K562 (cell line): Measurements from ENCODE around the gene ASB6. TPM values are rescaled to one million over a fixed set of nuclear protein-coding genes. Genes with fewer than 3 reads are reported as not detected.

Experiments
- BCOR ChIP-seq: fragments of 450-650 bp; IDR thresholded peaks from 2 replicates; pipeline ENCODE4 v1.6.1; 2016
- CC2D1A ChIP-seq: fragments of 450-650 bp; IDR thresholded peaks from 2 replicates; pipeline ENCODE4 v1.6.1; 2017; ENCODE audit warnings: mild to moderate bottlenecking
- FUS ChIP-seq: fragments of 200-400 bp; formaldehyde crosslinking; optimal IDR thresholded peaks from 2 replicates; pipeline ENCODE3; 2017; ENCODE audit warnings: low read depth, low read length
- HINFP ChIP-seq: fragments of 450-650 bp; conservative IDR thresholded peaks from 2 replicates; pipeline ENCODE4 v1.6.1; 2016; ENCODE audit warnings: missing genetic modification characterization, low read depth, mild to moderate bottlenecking, control low read depth, missing compliant biosample characterization
- HMGXB4 ChIP-seq: sonication (generic); formaldehyde crosslinking; IDR thresholded peaks from 2 replicates; pipeline ENCODE4 v1.8.1; 2023; ENCODE audit warnings: mild to moderate bottlenecking, missing genetic modification reagents
- KDM1A ChIP-seq, 2 experiments: fragments of 450-650 bp; IDR thresholded peaks; 2 replicates each; pipeline ENCODE4 v1.6.1; 2016; ENCODE audit warnings: mild to moderate bottlenecking in 2 of 2
- MTA2 ChIP-seq: fragments of 450-650 bp; IDR thresholded peaks from 2 replicates; pipeline ENCODE4 v1.6.1; 2016; ENCODE audit warnings: low read depth
- MTF1 ChIP-seq: fragments of 250-450 bp; sonication (Bioruptor Pico); IDR thresholded peaks from 2 replicates; pipeline ENCODE4 v1.9.0; 2021; ENCODE audit warnings: moderate library complexity, mild to moderate bottlenecking, inconsistent platforms, borderline replicate concordance
- PCBP1 ChIP-seq: fragments of 200-400 bp; formaldehyde crosslinking; IDR thresholded peaks from 2 replicates; pipeline ENCODE4 v1.6.1; 2018; ENCODE audit warnings: mild to moderate bottlenecking, low read depth, low read length; ENCODE audit not compliant: poor library complexity, severe bottlenecking
- RAD21 ChIP-seq, 2 experiments: fragments of 250-450 bp in 1 of 2; fragments of 450-650 bp in 1 of 2; sonication (Bioruptor Pico) in 1 of 2; formaldehyde crosslinking in 1 of 2; IDR thresholded peaks in 1 of 2; conservative IDR thresholded peaks in 1 of 2; 2 replicates each; pipeline versions ENCODE4 v1.4.0 to v1.8.0; 2020 to 2022; ENCODE audit warnings: mild to moderate bottlenecking in 2 of 2, moderate library complexity in 1 of 2
- SOX6 ChIP-seq: fragments of 450-650 bp; IDR thresholded peaks from 2 replicates; pipeline ENCODE4 v1.6.1; 2014; ENCODE audit warnings: mild to moderate bottlenecking
- TBL1XR1 ChIP-seq, 2 experiments: IDR thresholded peaks; 2 replicates each; pipeline ENCODE4 v1.6.1; 2012; ENCODE audit warnings: improper control_type of control experiment in 2 of 2, low read length in 2 of 2, mild to moderate bottlenecking in 1 of 2
- THRB ChIP-seq: fragments of 450-650 bp; formaldehyde crosslinking; conservative IDR thresholded peaks from 2 replicates; pipeline ENCODE4 v1.4.0; 2022; ENCODE audit warnings: mild to moderate bottlenecking, missing genetic modification characterization
- UBTF ChIP-seq, 2 experiments: IDR thresholded peaks; 2 replicates each; pipeline ENCODE4 v1.6.1; 2012; ENCODE audit warnings: improper control_type of control experiment in 2 of 2, low read depth in 2 of 2, low read length in 2 of 2, borderline replicate concordance in 1 of 2
- ZBTB34 ChIP-seq: fragments of 250-450 bp; sonication (Bioruptor Pico); IDR thresholded peaks from 2 replicates; pipeline ENCODE4 v1.8.0; 2021; ENCODE audit warnings: mild to moderate bottlenecking, moderate library complexity
- ZNF584 ChIP-seq: fragments of 200-800 bp; sonication (Bioruptor generic); IDR thresholded peaks from 2 replicates; pipeline ENCODE4 v1.6.1; 2016; ENCODE audit warnings: low read depth, mild to moderate bottlenecking, missing genetic modification characterization, missing compliant biosample characterization
- ZNF644 ChIP-seq: fragments of 200-800 bp; sonication (Bioruptor generic); IDR thresholded peaks from 2 replicates; pipeline ENCODE4 v1.6.1; 2016; ENCODE audit warnings: low read depth, missing genetic modification characterization, missing compliant biosample characterization
- polyA plus RNA-seq, 8 experiments: library from polyadenylated mRNA; depleted of rRNA in 4 of 8; stranded (reverse) in 5 of 8; unstranded in 3 of 8; fragments of >200 nt; fragmentation: Nextera tagmentation in 2 of 8; fragmentation: Illumina TruSeq in 1 of 8; extraction: Ambion mirVana in 2 of 8; extraction: Trizol in 1 of 8; gene quantifications; 2 replicates each; pipeline versions ENCODE4 v1.2.1 to v1.2.3, GENCODE V29; 2011 to 2014; ENCODE audit warnings: inconsistent platforms in 1 of 8, missing spikeins in 1 of 8
- total RNA-seq, 7 experiments: library from RNA; depleted of rRNA in 6 of 7; stranded (reverse); fragments of >200 nt in 6 of 7; fragmentation: Illumina TruSeq in 2 of 7; extraction: Trizol in 2 of 7; gene quantifications; 2 replicates each; pipeline versions ENCODE4 v1.2.1 to v1.2.3, GENCODE V29; 2011 to 2021; ENCODE audit warnings: low replicate concordance in 1 of 7

ASB6 gene
- total and polyA plus RNA-seq, 9 of the 15 experiments (the other 6 are each of a cell fraction or from before 2014, with no cell fraction given): 0.92 to 17.8 (median 11.3) TPM

- TF ChIP-seq RAD21 (CRISPR knock-in tag; conservative IDR thresholded peaks at IDR 0.05 in 1 of 2, IDR thresholded peaks at IDR 0.05 in 1 of 2) (peak in 1 of 2 experiments; percentile 15; a peak in 1 of 4 replicates), MTF1 (CRISPR knock-in tag) (0 out of 2 replicates have a peak, but pooled peaks have one; percentile 59), PCBP1 (no peak), ZNF644 (tag) (peak; percentile 96), MTA2 (peak; percentile 82), ZBTB34 (CRISPR knock-in tag) (peak; percentile 56; the same call in 1 of the 2 replicates), SOX6 (peak; percentile 74), UBTF (IDR thresholded peaks at IDR 0.05; ENCODE audit: borderline replicate concordance in 1 of 2, low read depth in 2 of 2, low read length in 2 of 2) (no peak), CC2D1A (peak; percentile 74; the same call in 1 of the 2 replicates), BCOR (peak; percentile 92), FUS (no peak), ZNF584 (CRISPR knock-in tag) (peak; percentile 93), KDM1A (IDR thresholded peaks at IDR 0.05) (peak; percentile 100), HINFP (tag) (peak; percentile 87), TBL1XR1 (IDR thresholded peaks at IDR 0.05; ENCODE audit: low read length in 2 of 2) (peak in 1 of 2 experiments; percentile 27; a peak in 1 of 4 replicates), HMGXB4 (no peak), THRB (CRISPR knock-in tag) (peak; percentile 19; the same call in 1 of the 2 replicates)
Measured at GRCh38 chr9:129595903-129596540, 45.9 kb downstream of the ASB6 start (continued).
